ENCODE data around the gene C17orf75. TPM values are rescaled to one million over a fixed set of nuclear protein-coding genes. Genes with fewer than 3 reads are reported as not detected.

The C17orf75 gene
- total and polyA plus RNA-seq, 10 donors = 9.3 to 25.8 (median 14.5) TPM

DNA sequence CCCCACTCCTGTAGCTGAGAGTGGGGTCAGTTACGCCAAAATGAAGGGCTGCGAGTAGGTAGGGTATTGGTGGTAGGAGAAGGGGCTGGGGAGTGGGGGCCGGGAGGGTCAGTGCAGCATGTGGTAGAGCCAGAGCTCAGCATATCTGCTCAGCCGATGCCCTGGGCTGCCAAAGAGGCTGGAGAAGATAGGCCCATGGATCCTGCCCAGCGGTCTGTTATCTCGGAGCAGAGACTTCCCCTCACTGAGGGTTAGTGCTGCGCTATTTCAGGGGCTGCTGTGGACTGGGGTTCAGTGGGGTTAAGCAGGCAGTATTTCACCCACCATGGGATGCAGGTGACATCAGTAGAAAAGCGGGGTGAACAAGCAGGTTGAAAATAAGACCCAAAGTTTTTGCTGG is 56.7 kb downstream of the C17orf75 start:
- intact Hi-C loops (cut with DNase I; ENCODE audit: low total_unique reads) = no loop called here
- DNase-seq = no peak
- H3K27me3 ChIP-seq (replicated peaks in 1 of 7) = peaks cover 0 to 41% (median 0%) of the 10 kb centered on the region in 7 donors
- peaks cover 0 to 20% (median 6%) of the 10 kb centered on the region in 6 donors for H3K4me1 ChIP-seq
- TF ChIP-seq POLR2A (IDR thresholded peaks at IDR 0.05) (no peak), POLR2AphosphoS5 (IDR thresholded peaks at IDR 0.05) (no peak)
- TF ChIP-seq, protein P1, sequence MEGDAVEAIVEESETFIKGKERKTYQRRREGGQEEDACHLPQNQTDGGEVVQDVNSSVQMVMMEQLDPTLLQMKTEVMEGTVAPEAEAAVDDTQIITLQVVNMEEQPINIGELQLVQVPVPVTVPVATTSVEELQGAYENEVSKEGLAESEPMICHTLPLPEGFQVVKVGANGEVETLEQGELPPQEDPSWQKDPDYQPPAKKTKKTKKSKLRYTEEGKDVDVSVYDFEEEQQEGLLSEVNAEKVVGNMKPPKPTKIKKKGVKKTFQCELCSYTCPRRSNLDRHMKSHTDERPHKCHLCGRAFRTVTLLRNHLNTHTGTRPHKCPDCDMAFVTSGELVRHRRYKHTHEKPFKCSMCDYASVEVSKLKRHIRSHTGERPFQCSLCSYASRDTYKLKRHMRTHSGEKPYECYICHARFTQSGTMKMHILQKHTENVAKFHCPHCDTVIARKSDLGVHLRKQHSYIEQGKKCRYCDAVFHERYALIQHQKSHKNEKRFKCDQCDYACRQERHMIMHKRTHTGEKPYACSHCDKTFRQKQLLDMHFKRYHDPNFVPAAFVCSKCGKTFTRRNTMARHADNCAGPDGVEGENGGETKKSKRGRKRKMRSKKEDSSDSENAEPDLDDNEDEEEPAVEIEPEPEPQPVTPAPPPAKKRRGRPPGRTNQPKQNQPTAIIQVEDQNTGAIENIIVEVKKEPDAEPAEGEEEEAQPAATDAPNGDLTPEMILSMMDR (IDR thresholded peaks at IDR 0.05 in 8 of 11, conservative IDR thresholded peaks at IDR 0.05 in 3 of 11) = no peak
- WGBS, 5 donors = 65 to 89% (median 81%) methylated on average over 8 of the region's 8 CpGs
- no peak overlapping the region for H3K27ac ChIP-seq
- no peaks in the 10 kb centered on the region for H3K9me3 ChIP-seq
- no peak overlapping the region for H3K4me3 ChIP-seq
- H3K36me3 ChIP-seq = no peaks in the 10 kb centered on the region

DNA sequence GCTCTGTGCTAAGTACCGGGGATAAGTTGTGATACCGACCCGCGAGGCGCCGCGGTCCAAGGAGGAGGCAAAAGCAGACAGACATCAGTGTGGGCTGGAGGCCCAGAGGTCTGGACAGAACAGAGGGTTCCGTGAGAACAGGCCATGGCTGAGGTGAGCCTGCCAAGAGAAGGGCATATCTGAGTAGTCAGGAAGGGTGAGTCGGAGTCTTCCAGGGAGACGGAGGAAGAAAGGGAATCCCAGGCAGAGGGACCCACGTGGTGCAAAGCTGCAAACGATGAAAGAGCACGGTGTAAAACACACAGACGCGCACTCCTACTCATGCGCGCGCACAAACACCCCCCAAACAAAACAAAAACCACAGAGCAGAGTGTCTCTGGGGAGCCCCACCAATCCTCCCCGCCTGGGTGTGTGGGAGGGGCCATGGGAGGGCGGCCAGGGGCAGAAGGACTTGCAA is 58.2 kb downstream of the C17orf75 start:
- intact Hi-C loops (cut with DNase I; ENCODE audit: low total_unique reads) = no loop called here

DNA sequence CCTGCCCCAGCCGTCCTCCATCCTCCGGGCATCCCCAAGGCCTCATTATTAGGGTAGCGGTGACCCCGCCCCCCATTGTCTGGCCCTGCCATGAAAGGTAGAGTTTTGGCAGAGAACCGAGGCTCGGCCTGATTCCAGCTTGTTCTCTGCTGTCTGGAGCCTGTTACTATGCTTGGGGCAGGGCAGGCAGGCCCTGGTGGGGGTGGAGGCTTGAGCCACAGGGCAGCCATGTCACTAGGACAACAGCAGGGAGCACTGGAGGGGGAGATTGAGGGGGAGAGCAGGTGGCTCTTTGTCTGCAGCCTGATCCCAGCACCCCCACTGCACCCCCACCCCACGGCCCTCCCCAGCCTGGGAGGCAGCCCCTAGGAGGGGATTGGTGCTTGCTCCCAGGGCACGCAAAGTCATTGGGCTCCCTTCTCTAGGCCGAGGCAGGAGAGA is 60.9 kb downstream of the C17orf75 start:
- H3K4me3 ChIP-seq = no peak overlapping the region
- H3K36me3 ChIP-seq = no peaks in the 10 kb centered on the region
- peaks cover 0 to 36% (median 0%) of the 10 kb centered on the region in 7 donors for H3K27me3 ChIP-seq (replicated peaks in 1 of 7)
- TF ChIP-seq POLR2A (IDR thresholded peaks at IDR 0.05) = no peak
- TF ChIP-seq, protein P1 (IDR thresholded peaks at IDR 0.05 in 8 of 11, conservative IDR thresholded peaks at IDR 0.05 in 3 of 11) = no peak
- TF ChIP-seq POLR2AphosphoS5 (IDR thresholded peaks at IDR 0.05) = no peak
- no peak for DNase-seq
- H3K4me1 ChIP-seq = peaks cover 0 to 9% (median 0%) of the 10 kb centered on the region in 6 donors
- no peak overlapping the region for H3K27ac ChIP-seq
- intact Hi-C loops (cut with DNase I; ENCODE audit: low total_unique reads) = no loop called here
- 59 to 82% (median 78%) methylated on average over 7 to 9 of the region's 9 CpGs for WGBS, 5 donors
- no peaks in the 10 kb centered on the region for H3K9me3 ChIP-seq

More for the DNA sequence above, 58.2 kb downstream of the C17orf75 start:
- H3K27ac ChIP-seq = no peak overlapping the region
- DNase-seq = no peak
- H3K27me3 ChIP-seq (replicated peaks in 1 of 7) = peaks cover 0 to 41% (median 0%) of the 10 kb centered on the region in 7 donors
- H3K36me3 ChIP-seq = no peaks in the 10 kb centered on the region
- no peak overlapping the region for H3K4me3 ChIP-seq
- TF ChIP-seq POLR2A (IDR thresholded peaks at IDR 0.05) = no peak
- no peak for TF ChIP-seq POLR2AphosphoS5 (IDR thresholded peaks at IDR 0.05)
- TF ChIP-seq, protein P1 (IDR thresholded peaks at IDR 0.05 in 8 of 11, conservative IDR thresholded peaks at IDR 0.05 in 3 of 11) = no peak
- WGBS, 5 donors = 61 to 78% (median 68%) methylated on average over 19 to 20 of the region's 20 CpGs
- H3K9me3 ChIP-seq = no peaks in the 10 kb centered on the region
- peaks cover 0 to 17% (median 4%) of the 10 kb centered on the region in 6 donors for H3K4me1 ChIP-seq

DNA sequence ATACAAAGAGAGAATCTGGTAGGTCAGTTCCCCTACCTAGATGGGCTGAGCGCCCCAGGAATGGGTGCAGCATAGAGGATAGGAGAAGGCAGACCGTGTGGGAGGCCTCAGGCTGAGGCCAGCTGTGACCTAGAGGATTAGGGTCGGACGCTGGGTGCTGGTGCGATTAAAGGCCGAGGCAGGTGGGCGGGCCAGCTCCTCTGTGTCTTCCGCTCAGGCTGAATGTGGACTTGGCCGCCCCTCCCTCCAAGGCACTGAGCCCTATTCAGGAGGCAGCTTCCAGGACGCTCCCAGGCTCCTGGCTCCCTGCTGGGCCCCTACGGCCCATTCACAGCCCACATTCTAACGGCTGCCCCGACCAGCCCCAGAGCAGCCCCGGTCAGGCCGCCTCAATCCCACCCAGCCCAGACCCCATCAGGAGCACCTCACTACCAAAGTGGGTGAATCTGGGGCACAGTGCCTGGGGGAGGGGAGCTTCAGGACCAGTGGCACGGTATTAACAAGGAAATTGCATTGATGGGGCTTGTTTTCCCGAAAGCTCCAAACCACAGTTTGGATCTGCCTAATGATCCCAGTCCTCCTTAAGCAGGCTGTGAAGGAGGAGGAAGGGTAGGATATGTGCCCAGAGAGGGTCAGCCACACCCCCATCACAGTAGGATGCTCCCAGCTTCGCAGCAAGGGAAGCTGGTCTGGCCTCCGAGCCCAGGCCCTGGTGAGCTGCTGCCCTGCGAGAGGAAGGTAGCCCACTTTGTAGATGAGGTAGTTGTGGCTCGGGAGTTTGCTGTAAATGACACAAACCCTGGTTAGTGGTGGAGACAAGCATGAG is 61.9 kb downstream of the C17orf75 start:
- Histone ChIP-seq H3K4me1 (peaks cover 0 to 15% (median 2%) of the 10 kb centered on the region in 6 donors), H3K27ac (no peak overlapping the region), H3K36me3 (no peaks in the 10 kb centered on the region), H3K9me3 (no peaks in the 10 kb centered on the region), H3K4me3 (no peak overlapping the region), H3K27me3 (replicated peaks in 1 of 7) (peaks cover 0 to 34% (median 5%) of the 10 kb centered on the region in 7 donors)
- intact Hi-C loops (cut with DNase I; ENCODE audit: low total_unique reads) = no loop called here
- DNase-seq = no peak
- no peak for TF ChIP-seq POLR2AphosphoS5 (IDR thresholded peaks at IDR 0.05)
- no peak for TF ChIP-seq POLR2A (IDR thresholded peaks at IDR 0.05)
- TF ChIP-seq, protein P1 (IDR thresholded peaks at IDR 0.05 in 8 of 11, conservative IDR thresholded peaks at IDR 0.05 in 3 of 11) = no peak
- 76 to 91% (median 89%) methylated on average over 16 to 21 of the region's 21 CpGs for WGBS, 5 donors

Data from spleen (tissue), 11 donors.